K562 (cell line): ENCODE data around the gene UCHL1.

Experiments
- CREB1 ChIP-seq, 2 experiments: sonication (generic) in 1 of 2; formaldehyde crosslinking in 1 of 2; IDR thresholded peaks; 2 replicates each; pipeline versions ENCODE4 v1.6.1 to v1.8.0; 2012 to 2022; ENCODE audit warnings: inconsistent platforms in 1 of 2, mild to moderate bottlenecking in 1 of 2, missing genetic modification reagents in 1 of 2, moderate library complexity in 1 of 2
- ETS2 ChIP-seq: IDR thresholded peaks from 2 replicates; pipeline ENCODE4 v1.6.1; 2016; ENCODE audit warnings: borderline replicate concordance, missing genetic modification characterization, mild to moderate bottlenecking, moderate library complexity, missing compliant biosample characterization; ENCODE audit not compliant: poor library complexity, severe bottlenecking
- NRF1 ChIP-seq, 2 experiments: fragments of 450-650 bp; IDR thresholded peaks in 1 of 2; conservative IDR thresholded peaks in 1 of 2; 2 replicates each; pipeline ENCODE4 v1.6.1; 2014; ENCODE audit warnings: mild to moderate bottlenecking in 2 of 2
- SRSF9 ChIP-seq: fragments of 200-400 bp; formaldehyde crosslinking; IDR thresholded peaks from 2 replicates; pipeline ENCODE4 v1.6.1; 2017; ENCODE audit warnings: low read depth, low read length, borderline replicate concordance
- TEAD4 ChIP-seq, 2 experiments: sonication (generic) in 1 of 2; formaldehyde crosslinking in 1 of 2; IDR thresholded peaks; 2 replicates each; pipeline versions ENCODE4 v1.6.1 to v1.8.0; 2012 to 2022; ENCODE audit warnings: borderline replicate concordance in 1 of 2, inconsistent platforms in 1 of 2, low read length in 1 of 2, mild to moderate bottlenecking in 1 of 2, missing genetic modification reagents in 1 of 2

DNA sequence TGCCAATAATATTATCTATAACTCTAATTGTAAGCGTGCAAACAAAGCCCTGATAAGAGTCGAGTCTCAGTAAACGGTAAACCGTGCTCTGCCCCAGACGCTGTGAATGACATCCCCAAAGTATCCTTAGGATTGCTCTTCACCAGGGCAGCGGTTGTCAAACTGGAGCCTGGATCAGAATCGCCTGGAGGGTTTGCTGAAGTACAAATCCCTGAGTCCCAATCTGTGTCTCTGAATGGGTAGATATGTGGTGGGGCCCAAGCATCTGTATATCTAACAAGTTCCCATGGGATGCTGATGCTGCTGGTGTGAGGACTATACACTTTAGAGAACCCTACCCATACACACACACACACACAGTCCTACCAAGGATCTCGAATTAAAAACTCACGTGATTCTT, 41.6 kb upstream of the UCHL1 start:
- TF ChIP-seq CREB1 (IDR thresholded peaks at IDR 0.05) (no peak), CREB1 (CRISPR knock-in tag; IDR thresholded peaks at IDR 0.05) (no peak), TEAD4 (IDR thresholded peaks at IDR 0.05; ENCODE audit: low read length) (no peak), TEAD4 (CRISPR knock-in tag; IDR thresholded peaks at IDR 0.05; ENCODE audit: borderline replicate concordance) (no peak), ETS2 (tag) (no peak), SRSF9 (no peak), NRF1 (conservative IDR thresholded peaks at IDR 0.05 in 1 of 2, IDR thresholded peaks at IDR 0.05 in 1 of 2) (no peak)
